ENCODE data around the gene SYS1.

DNA sequence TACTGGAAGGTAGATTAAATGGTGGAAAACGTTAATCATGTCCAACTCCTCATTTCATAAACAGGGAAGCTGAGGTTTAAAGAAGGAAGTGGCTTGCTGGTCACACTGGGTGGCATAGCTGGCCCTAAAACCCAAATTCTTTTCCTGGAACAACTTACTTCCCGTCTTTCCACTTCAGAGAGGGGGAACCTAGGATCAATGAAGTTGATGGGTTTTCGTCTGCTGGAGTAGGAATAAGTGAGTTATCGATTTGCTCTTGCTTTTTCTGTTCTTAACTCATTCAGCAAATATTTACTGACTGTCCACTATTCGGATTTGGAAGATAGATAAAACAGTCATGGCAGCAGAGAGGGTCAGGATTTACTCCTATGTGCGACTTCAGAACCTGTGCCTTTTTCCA is 1.2 kb upstream of the SYS1 start:
- TF ChIP-seq, protein P1, sequence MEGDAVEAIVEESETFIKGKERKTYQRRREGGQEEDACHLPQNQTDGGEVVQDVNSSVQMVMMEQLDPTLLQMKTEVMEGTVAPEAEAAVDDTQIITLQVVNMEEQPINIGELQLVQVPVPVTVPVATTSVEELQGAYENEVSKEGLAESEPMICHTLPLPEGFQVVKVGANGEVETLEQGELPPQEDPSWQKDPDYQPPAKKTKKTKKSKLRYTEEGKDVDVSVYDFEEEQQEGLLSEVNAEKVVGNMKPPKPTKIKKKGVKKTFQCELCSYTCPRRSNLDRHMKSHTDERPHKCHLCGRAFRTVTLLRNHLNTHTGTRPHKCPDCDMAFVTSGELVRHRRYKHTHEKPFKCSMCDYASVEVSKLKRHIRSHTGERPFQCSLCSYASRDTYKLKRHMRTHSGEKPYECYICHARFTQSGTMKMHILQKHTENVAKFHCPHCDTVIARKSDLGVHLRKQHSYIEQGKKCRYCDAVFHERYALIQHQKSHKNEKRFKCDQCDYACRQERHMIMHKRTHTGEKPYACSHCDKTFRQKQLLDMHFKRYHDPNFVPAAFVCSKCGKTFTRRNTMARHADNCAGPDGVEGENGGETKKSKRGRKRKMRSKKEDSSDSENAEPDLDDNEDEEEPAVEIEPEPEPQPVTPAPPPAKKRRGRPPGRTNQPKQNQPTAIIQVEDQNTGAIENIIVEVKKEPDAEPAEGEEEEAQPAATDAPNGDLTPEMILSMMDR (IDR thresholded peaks at IDR 0.05) = no peak
- TF ChIP-seq POLR2AphosphoS5 (IDR thresholded peaks at IDR 0.05) = no peak
- TF ChIP-seq POLR2A (IDR thresholded peaks at IDR 0.05; ENCODE audit: low read depth) = no peak

Data from esophagus muscularis mucosa (tissue), 3 donors.